K562 (cell line): Measurements from ENCODE around the gene KCTD15. TPM values are rescaled to one million over a fixed set of nuclear protein-coding genes. Genes with fewer than 3 reads are reported as not detected.

Experiments used
- ETV1 ChIP-seq: fragments of 450-650 bp; conservative IDR thresholded peaks from 2 replicates; pipeline ENCODE4 v1.6.1; 2016; ENCODE audit warnings: missing genetic modification characterization, control low read depth, low read depth, missing compliant biosample characterization
- PRPF4 ChIP-seq: fragments of 200-400 bp; formaldehyde crosslinking; IDR thresholded peaks from one replicate; pipeline ENCODE4 v1.6.1; 2017; ENCODE audit warnings: low read length, low read depth, mild to moderate bottlenecking; ENCODE audit not compliant: insufficient read depth, poor library complexity, severe bottlenecking
- SMARCA4 ChIP-seq: fragments of 450-650 bp; IDR thresholded peaks from 2 replicates; pipeline ENCODE4 v1.6.1; 2016
- ZBTB9 ChIP-seq: fragments of 450-650 bp; formaldehyde crosslinking; IDR thresholded peaks from 2 replicates; pipeline ENCODE4 v1.4.0; 2020; ENCODE audit warnings: mild to moderate bottlenecking, moderate library complexity
- ZFP30 ChIP-seq: fragments of 250-450 bp; sonication (Bioruptor Pico); IDR thresholded peaks from 2 replicates; pipeline ENCODE4 v1.8.0; 2022; ENCODE audit warnings: moderate library complexity, mild to moderate bottlenecking, inconsistent platforms, borderline replicate concordance
- ZNF407 ChIP-seq: fragments of 450-650 bp; IDR thresholded peaks from 2 replicates; pipeline ENCODE4 v1.6.1; 2016; ENCODE audit warnings: low read depth
- polyA plus RNA-seq, 8 experiments: library from polyadenylated mRNA; depleted of rRNA in 4 of 8; stranded (reverse) in 5 of 8; unstranded in 3 of 8; fragments of >200 nt; fragmentation: Nextera tagmentation in 2 of 8; fragmentation: Illumina TruSeq in 1 of 8; extraction: Ambion mirVana in 2 of 8; extraction: Trizol in 1 of 8; gene quantifications; 2 replicates each; pipeline versions ENCODE4 v1.2.1 to v1.2.3, GENCODE V29; 2011 to 2014; ENCODE audit warnings: inconsistent platforms in 1 of 8, missing spikeins in 1 of 8
- total RNA-seq, 7 experiments: library from RNA; depleted of rRNA in 6 of 7; stranded (reverse); fragments of >200 nt in 6 of 7; fragmentation: Illumina TruSeq in 2 of 7; extraction: Trizol in 2 of 7; gene quantifications; 2 replicates each; pipeline versions ENCODE4 v1.2.1 to v1.2.3, GENCODE V29; 2011 to 2021; ENCODE audit warnings: low replicate concordance in 1 of 7
- TF ChIP-seq, protein P1 (sequence below): sonication (generic); formaldehyde crosslinking; IDR thresholded peaks from 2 replicates; pipeline ENCODE4 v1.8.0; 2022; ENCODE audit warnings: mild to moderate bottlenecking, missing genetic modification reagents, borderline replicate concordance

KCTD15 gene
- total and polyA plus RNA-seq, 9 of the 15 experiments (the other 6 are each of a cell fraction or from before 2014, with no cell fraction given) = 1.7 to 49.0 (median 11.8) TPM

GRCh38 chr19:33781415-33781935 lies 15.2 kb upstream of the KCTD15 start (continued):
- TF ChIP-seq ZNF407 = no peak
- TF ChIP-seq SMARCA4 = no peak
- no peak for TF ChIP-seq ZBTB9 (CRISPR knock-in tag)
- no peak for TF ChIP-seq ZFP30 (CRISPR knock-in tag)
- TF ChIP-seq, protein P1, sequence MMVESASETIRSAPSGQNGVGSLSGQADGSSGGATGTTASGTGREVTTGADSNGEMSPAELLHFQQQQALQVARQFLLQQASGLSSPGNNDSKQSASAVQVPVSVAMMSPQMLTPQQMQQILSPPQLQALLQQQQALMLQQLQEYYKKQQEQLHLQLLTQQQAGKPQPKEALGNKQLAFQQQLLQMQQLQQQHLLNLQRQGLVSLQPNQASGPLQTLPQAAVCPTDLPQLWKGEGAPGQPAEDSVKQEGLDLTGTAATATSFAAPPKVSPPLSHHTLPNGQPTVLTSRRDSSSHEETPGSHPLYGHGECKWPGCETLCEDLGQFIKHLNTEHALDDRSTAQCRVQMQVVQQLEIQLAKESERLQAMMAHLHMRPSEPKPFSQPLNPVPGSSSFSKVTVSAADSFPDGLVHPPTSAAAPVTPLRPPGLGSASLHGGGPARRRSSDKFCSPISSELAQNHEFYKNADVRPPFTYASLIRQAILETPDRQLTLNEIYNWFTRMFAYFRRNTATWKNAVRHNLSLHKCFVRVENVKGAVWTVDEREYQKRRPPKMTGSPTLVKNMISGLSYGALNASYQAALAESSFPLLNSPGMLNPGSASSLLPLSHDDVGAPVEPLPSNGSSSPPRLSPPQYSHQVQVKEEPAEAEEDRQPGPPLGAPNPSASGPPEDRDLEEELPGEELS = no peak
- no peak for TF ChIP-seq ETV1 (tag)
- TF ChIP-seq PRPF4 = no peak
